Pancreas (tissue), 10 donors: Measurements from ENCODE around the gene WNT3A. TPM values are rescaled to one million over a fixed set of nuclear protein-coding genes. Genes with fewer than 3 reads are reported as not detected.
A peak's percentile ranks its signal among the peaks of the same experiment; 100 is the strongest.

ENCODE experiments used
- ATAC-seq, 4 donors: fragments of 200-7000 bp; cut with Tn5 transposase; one replicate each; pipeline versions ENCODE4 v1.8.0 to v1.9.1; 2020; ENCODE audit warnings: mild to moderate bottlenecking in 4 of 4, moderate library complexity in 4 of 4
- DNase-seq, 6 donors: peaks; one replicate each; pipeline ENCODE4 v3.0.0-alpha.2; 2020
- FAIRE-seq: peaks from 2 replicates; lab custom pipeline; 2012; peaks lifted over from hg19 to GRCh38; lab: Jason Lieb, UNC
- H3K27ac ChIP-seq, 4 donors: fragments of 200-600 bp; sonication (generic); 1 replicate in 3 of 4; 2 replicates in 1 of 4; pipeline versions ENCODE4 v1.5.0 to v1.8.0; 2020
- H3K27me3 ChIP-seq, 4 donors: fragments of 200-600 bp; one replicate each; pipeline ENCODE4 v1.8.0; 2021
- H3K36me3 ChIP-seq, 3 donors: fragments of 200-600 bp; sonication (generic) in 1 of 3; one replicate each; pipeline versions ENCODE4 v1.5.0 to v1.8.0; 2020 to 2021
- H3K4me1 ChIP-seq, 3 donors: fragments of 200-600 bp; one replicate each; pipeline ENCODE4 v1.8.0; 2021
- H3K4me3 ChIP-seq, 4 donors: fragments of 200-600 bp; sonication (generic) in 2 of 4; one replicate each; pipeline versions ENCODE4 v1.5.0 to v1.8.0; 2020 to 2021
- H3K9me3 ChIP-seq, 4 donors: fragments of 200-600 bp; one replicate each; pipeline ENCODE4 v1.8.0; 2021
- WGBS, 2 donors: extraction: QIAGEN DNeasy Blood & Tissue Kit; methylation state at CpG; one replicate each; pipeline ENCODE4 v1.1.7; 2013; 5-methylcytosine and 5-hydroxymethylcytosine counted together
- intact Hi-C, 3 donors: fragments of 100-400 bp; cut with DNase I; formaldehyde crosslinking; loops; one replicate each; pipeline versions ENCODE4 v1.11.1 to v1.14.2; 2022
- polyA plus RNA-seq, 2 donors: library from polyadenylated mRNA; stranded (reverse); fragments of 200-250 nt; gene quantifications; one replicate each; pipeline ENCODE4 v1.2.3, GENCODE V29; 2013
- total RNA-seq, 6 donors: library from RNA; stranded (reverse); fragmentation: NEBNext Ultra II Directional in 4 of 6; extraction: Animal tissue kit (Norgen Biotek cat#: 25700) in 4 of 6; gene quantifications; one replicate each; pipeline versions ENCODE4 v1.2.1 to v1.2.4, GENCODE V29; 2021 to 2023
- TF ChIP-seq, protein P1 (sequence below), 4 donors: fragments of 200-600 bp; sonication (generic) in 3 of 4; IDR thresholded peaks; one replicate each; pipeline versions ENCODE4 v1.5.0 to v1.8.0; 2021; ENCODE audit warnings: antibody characterized with exemption in 4 of 4
- donor health status: healthy with polysubstance abuse.
- donor health status: DM: no; HTN: no; CAD: no; lungs with moderate emphysema.
- donor health status: DM: no; HTN: no; CAD: no.
- donor health status: control.
- donor health status: control.
- donor health status: Bipolar disorder and iron deficiency.
- donor health status: DM: yes; HTN: yes; CAD: no.
- donor health status: DM: no; HTN: no; CAD: no.
- donor health status: DM: no; HTN: no; CAD: no.
- donor health status: DM: yes; HTN: yes; CAD: no.

The WNT3A gene
- total and polyA plus RNA-seq, 8 donors: 0.08 TPM; not detected in 7

DNA sequence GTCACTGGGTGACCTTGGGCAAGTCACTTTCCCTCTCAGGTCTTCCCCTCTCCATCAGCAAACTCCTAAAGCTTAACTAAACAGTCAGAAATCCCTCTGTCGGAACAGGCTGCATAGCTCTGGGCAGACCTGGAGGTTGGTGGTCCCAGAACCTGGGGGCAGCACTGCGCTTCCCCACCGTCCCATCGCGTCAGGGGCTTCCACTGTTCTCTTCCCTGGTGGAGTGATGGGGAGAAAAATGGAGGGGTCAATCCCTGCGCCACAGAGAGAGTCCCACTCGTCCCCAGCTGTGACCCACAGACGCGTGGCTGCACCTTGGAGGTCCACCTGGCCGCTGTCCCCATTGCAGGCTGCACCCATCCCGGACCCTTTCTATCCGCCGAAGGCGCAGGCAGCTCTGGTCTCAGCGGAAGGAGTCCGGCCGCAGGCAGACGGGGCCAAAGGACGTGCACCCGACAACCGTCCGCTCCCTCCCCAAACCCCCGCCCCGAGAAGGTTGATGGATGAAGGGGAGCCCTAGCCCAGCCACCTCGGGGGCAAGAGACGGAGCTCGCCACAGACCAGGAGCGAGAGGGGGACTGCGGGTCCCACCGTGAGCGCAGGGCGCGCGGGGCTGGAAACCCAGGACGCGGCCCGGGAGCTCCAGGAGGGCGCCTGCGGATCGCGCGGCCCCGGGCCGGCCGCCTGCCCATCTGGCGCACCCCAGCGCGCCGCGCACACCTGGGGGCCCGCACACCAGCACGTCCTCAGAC, 588 bp upstream of the WNT3A start:
- 1% methylated on average over 46 to 52 of the region's 52 CpGs for WGBS, 2 donors
- TF ChIP-seq, protein P1, sequence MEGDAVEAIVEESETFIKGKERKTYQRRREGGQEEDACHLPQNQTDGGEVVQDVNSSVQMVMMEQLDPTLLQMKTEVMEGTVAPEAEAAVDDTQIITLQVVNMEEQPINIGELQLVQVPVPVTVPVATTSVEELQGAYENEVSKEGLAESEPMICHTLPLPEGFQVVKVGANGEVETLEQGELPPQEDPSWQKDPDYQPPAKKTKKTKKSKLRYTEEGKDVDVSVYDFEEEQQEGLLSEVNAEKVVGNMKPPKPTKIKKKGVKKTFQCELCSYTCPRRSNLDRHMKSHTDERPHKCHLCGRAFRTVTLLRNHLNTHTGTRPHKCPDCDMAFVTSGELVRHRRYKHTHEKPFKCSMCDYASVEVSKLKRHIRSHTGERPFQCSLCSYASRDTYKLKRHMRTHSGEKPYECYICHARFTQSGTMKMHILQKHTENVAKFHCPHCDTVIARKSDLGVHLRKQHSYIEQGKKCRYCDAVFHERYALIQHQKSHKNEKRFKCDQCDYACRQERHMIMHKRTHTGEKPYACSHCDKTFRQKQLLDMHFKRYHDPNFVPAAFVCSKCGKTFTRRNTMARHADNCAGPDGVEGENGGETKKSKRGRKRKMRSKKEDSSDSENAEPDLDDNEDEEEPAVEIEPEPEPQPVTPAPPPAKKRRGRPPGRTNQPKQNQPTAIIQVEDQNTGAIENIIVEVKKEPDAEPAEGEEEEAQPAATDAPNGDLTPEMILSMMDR (IDR thresholded peaks at IDR 0.05): no peak
- FAIRE-seq (no peak), ATAC-seq (no peak), DNase-seq (no peak)
- no peak overlapping the region for H3K27ac ChIP-seq
- no peaks in the 10 kb centered on the region for H3K36me3 ChIP-seq
- H3K9me3 ChIP-seq: no peaks in the 10 kb centered on the region
- peak overlapping the region in 1 of 4 donors; percentile 8 for H3K4me3 ChIP-seq
- H3K4me1 ChIP-seq: no peaks in the 10 kb centered on the region
- H3K27me3 ChIP-seq: peaks cover 0 to 27% (median 15%) of the 10 kb centered on the region in 4 donors
- intact Hi-C loops: no loop called here

DNA sequence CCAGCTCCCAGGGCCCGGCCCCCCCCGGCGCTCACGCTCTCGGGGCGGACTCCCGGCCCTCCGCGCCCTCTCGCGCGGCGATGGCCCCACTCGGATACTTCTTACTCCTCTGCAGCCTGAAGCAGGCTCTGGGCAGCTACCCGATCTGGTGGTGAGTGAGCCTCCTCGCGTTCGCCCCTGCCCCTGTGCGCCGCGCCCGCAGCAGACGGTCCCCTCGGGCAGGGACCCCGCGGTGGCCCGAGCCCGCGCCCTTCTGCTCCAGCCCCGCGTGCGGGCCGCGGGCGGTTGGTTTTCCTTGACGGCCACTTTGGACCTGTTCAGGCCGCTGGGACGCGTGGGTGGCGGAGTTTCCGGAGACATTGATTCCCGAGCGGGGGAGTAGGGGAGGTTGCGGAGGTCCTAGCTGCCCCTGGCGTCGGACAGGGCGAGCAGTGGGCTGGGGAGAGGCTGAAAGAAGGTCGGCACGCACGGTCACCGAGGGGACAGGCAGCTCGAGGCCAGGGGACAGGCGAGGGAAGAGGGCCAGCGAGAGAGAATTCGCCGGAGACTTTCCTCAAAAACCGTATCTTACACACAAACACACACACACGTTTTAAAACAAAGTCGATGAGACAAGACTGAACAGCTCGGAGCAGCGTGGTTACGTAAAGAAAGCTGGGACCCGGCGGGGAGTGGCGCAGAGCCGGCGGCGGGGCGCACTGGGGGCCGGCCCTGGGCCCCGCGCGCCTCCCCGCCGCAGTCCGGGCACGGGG, 427 bp downstream of the WNT3A start:
- 1% methylated on average over 55 to 77 of the region's 77 CpGs for WGBS, 2 donors

DNA sequence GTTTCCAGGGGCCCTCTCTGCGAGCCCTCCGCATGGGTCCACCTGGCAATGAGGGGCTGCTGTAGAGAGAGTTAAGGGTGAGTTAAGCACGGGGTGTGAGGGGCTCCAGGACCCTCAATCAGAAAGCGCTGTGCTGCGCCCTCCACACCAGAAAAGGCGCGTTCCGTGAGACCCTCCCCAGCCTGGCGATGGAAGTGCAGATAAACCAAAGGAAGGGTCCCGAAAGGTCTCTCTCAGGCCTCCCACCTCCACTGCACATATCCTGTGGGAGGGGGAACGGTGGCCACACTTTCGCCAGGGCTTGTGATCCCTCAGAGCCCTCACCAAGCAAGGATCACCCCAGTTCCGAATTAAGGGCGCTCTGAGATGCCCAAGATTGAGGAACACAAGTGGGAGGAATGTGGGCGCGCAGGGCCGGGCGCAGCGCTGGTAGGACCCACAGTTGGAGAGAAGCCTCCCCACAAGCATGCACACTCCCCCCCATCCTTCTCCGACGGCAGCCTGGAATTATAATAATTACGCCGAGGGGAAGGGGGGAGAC, 1.1 kb downstream of the WNT3A start:
- no peak for DNase-seq
- no peak overlapping the region for H3K4me3 ChIP-seq
- intact Hi-C loops: no loop called here

More for the DNA sequence above, 427 bp downstream of the WNT3A start:
- no peak for DNase-seq
- Histone ChIP-seq H3K4me3 (peak overlapping the region in 1 of 4 donors; percentile 8), H3K9me3 (no peaks in the 10 kb centered on the region), H3K27ac (no peak overlapping the region), H3K36me3 (no peaks in the 10 kb centered on the region), H3K4me1 (no peaks in the 10 kb centered on the region), H3K27me3 (peaks cover 0 to 27% (median 15%) of the 10 kb centered on the region in 4 donors)
- no peak for FAIRE-seq
- peak in 1 of 4 donors; percentile 28 for ATAC-seq
- TF ChIP-seq, protein P1 (IDR thresholded peaks at IDR 0.05): no peak
- intact Hi-C loops: no loop called here

DNA sequence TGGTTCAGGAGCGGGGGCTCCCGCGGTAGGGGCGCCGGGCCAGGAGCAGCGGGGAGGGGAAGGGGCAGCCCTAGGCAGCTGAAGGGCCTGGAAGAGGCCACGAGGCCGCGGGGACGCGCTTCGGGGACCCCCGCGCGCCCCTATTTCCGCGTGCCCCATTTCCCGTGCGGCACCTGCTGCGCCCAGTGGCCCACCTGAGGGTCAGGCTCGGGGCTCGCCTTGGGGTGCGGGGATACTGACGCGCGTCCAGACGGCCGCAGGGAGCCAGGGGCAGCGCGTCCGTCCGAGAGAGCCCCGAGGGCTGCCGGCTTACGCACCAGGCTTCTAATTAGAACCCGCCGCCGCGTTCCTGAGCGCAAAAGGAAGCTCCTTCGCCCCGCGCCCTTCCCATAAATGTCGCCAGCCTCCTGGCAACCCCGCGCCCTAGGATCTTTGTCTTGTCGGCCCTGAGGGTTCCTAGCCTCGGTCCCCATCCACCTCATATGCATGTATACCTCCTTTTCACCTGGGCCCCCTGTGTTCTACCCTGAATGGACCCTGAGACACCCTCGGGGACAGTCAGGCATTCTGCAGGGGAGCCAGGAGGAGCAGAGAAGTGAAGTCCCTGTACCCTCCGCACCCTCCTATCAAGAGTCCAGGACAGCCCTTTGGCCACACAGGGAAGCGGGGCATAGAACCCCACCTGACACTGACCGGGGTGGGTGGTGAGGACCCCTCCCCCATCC, 1.8 kb downstream of the WNT3A start:
- FAIRE-seq: no peak
- H3K4me3 ChIP-seq: no peak overlapping the region
- 3 to 4% methylated on average over 45 to 52 of the region's 52 CpGs for WGBS, 2 donors
- H3K27ac ChIP-seq: no peak overlapping the region
- TF ChIP-seq, protein P1 (IDR thresholded peaks at IDR 0.05): no peak
- intact Hi-C loops: no loop called here
- no peaks in the 10 kb centered on the region for H3K9me3 ChIP-seq
- no peak for DNase-seq
- no peaks in the 10 kb centered on the region for H3K4me1 ChIP-seq
- H3K27me3 ChIP-seq: peaks cover 0 to 27% (median 15%) of the 10 kb centered on the region in 4 donors
- no peak for ATAC-seq
- H3K36me3 ChIP-seq: no peaks in the 10 kb centered on the region

More for the DNA sequence above, 1.1 kb downstream of the WNT3A start:
- 4 to 5% methylated on average over 21 to 23 of the region's 23 CpGs for WGBS, 2 donors
- Histone ChIP-seq H3K36me3 (no peaks in the 10 kb centered on the region), H3K4me1 (no peaks in the 10 kb centered on the region), H3K27ac (no peak overlapping the region), H3K9me3 (no peaks in the 10 kb centered on the region), H3K27me3 (peaks cover 0 to 27% (median 15%) of the 10 kb centered on the region in 4 donors)
- FAIRE-seq: no peak
- TF ChIP-seq, protein P1 (IDR thresholded peaks at IDR 0.05): no peak
- no peak for ATAC-seq
